DND-41 (cell line): ENCODE measurements around the gene GPR146.

Experiments used
- CTCF ChIP-seq: IDR thresholded peaks from 2 replicates; pipeline ENCODE4 v1.5.1; 2012; ENCODE audit warnings: borderline replicate concordance, low read length, moderate library complexity, mild to moderate bottlenecking; ENCODE audit not compliant: poor library complexity, severe bottlenecking; ENCODE audit errors: extremely low read depth
- EZH2 ChIP-seq: IDR thresholded peaks from 3 replicates; pipeline ENCODE4 v1.6.1; 2012; ENCODE audit warnings: borderline replicate concordance, low read depth, mild to moderate bottlenecking, moderate library complexity, low read length, inconsistent platforms; ENCODE audit not compliant: severe bottlenecking

DNA sequence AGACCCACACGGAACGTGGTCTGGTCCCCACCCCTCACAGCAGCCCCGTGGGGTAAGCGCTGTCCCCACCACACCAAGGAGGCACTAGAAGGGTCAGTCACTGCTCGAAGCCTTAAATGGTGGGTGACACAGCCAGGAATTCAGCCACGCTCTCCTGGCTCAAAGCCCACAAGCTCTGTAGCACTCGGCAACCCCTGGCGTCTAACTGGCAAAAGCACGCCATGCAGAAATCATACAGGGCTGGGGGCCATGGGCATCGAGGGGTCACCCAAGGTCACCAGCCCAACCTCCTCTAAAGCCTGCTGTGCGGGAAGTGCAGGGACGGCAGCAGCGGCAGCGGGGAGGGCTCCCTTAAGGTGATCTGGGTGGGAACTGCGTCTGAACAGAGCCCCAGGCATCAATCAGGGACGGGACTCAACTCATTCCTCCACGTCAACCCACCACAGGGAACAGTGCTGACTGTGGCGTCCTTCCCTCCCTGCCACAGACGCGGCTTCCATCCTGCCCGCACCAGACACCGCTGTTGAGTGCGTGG is 51.3 kb downstream of the GPR146 start:
- no peak for TF ChIP-seq CTCF
- no peak for TF ChIP-seq EZH2
